ENCODE data around the gene SYNJ2.

DNA sequence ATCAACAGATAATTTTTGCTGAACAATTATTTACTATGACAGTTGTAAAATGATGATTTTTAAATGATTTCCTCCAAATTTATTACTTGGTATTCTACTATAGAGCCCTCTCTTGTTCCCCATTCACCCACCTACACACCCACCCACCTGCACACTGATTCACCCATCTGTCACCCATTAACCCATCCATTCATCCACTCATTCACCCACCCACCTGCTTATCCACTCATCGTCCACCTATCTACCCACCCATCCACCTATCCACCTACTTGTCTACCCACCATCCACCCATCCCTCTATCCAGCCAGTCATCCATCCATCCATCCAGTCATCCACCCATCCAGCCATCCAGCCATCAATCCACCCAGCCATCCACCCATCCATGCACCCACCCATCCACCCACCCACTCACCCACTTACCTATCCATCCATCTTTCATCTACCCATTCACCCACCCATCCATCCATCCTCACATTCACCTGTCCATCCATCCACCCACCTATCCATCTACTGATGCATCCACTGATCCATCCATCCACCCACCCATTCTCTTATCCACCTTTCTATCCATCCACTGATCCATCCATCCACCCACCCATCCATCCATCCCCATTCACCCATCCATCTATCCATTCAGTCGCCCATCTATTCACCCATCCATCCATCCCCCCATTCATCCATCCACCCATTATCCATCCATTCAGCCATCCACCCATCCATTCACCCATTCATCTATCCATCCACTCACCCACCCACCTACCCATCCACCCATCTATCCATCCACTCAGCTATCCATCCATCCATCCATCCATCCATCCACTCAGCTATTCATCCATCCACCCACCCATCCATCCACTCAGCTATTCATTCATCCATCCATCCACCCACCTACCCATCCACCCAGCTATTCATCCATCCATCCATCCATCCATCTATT is 72.0 kb downstream of the SYNJ2 start:
- TF ChIP-seq EZH2phosphoT487 (IDR thresholded peaks at IDR 0.05; ENCODE audit: insufficient read depth, low read depth) (no peak), EZH2 (IDR thresholded peaks at IDR 0.05; ENCODE audit: insufficient read depth, poor library complexity, severe bottlenecking) (no peak)
